ENCODE data around the gene UGT1A7. TPM values are rescaled to one million over a fixed set of nuclear protein-coding genes. Genes with fewer than 3 reads are reported as not detected.

The UGT1A7 gene
- total and polyA plus RNA-seq, 9 of the 15 experiments (the other 6 are each of a cell fraction or from before 2014, with no cell fraction given) = not detected

DNA sequence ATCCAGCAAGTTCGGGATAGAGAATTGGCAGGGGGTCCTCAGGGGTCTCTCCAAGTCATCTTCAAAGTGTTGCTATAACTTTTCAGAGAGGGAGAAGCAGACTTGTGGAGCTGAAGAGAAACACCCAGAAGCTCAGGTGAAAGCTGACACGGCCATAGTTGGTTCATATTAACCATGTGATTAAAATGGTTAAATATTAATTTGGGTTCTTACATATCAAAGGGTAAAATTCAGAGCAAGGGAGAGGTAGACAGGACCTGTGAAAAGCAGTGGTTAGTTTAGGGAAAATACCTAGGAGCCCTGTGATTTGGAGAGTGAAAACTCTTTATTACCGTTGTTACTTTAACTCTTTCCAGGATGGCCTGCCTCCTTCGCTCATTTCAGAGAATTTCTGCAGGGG lies 10.9 kb downstream of the UGT1A7 start, which contains the start of gene UGT1A6 (continued):
- no peak for TF ChIP-seq YBX1 (IDR thresholded peaks at IDR 0.05)
- TF ChIP-seq MAZ (CRISPR knock-in tag; conservative IDR thresholded peaks at IDR 0.05 in 1 of 2, IDR thresholded peaks at IDR 0.05 in 1 of 2) = no peak
- TF ChIP-seq HDAC3 (IDR thresholded peaks at IDR 0.05; ENCODE audit: borderline replicate concordance, partially characterized antibody) = no peak
- TF ChIP-seq RHOXF2B (CRISPR knock-in tag; conservative IDR thresholded peaks at IDR 0.05) = no peak
- no peak for TF ChIP-seq BCOR (IDR thresholded peaks at IDR 0.05)
- no peak for TF ChIP-seq ZNF445 (CRISPR knock-in tag; IDR thresholded peaks at IDR 0.05; ENCODE audit: low read depth)
- no peak for TF ChIP-seq NCOR1 (IDR thresholded peaks at IDR 0.05)
- TF ChIP-seq SP2 (IDR thresholded peaks at IDR 0.05; ENCODE audit: extremely low read depth, low read depth, low read length, poor library complexity, severe bottlenecking) = no peak
- no peak for TF ChIP-seq BMI1 (IDR thresholded peaks at IDR 0.05; ENCODE audit: low read length)
- TF ChIP-seq EP400 (IDR thresholded peaks at IDR 0.05) = no peak

GRCh38 chr2:233693963-233694362 lies 12.3 kb downstream of the UGT1A7 start:
- Histone ChIP-seq H3K4me3 (no peak overlapping the region), H2AFZ (ENCODE audit: low read depth, low read length) (no peak overlapping the region), H3K9ac (ENCODE audit: insufficient read depth in 1 of 2, low read depth in 2 of 2, low read length in 2 of 2) (no peak overlapping the region), H3K9me3 (replicated peaks; ENCODE audit: control insufficient read depth, insufficient read depth, low read depth, low read length) (no peaks in the 10 kb centered on the region), H3K36me3 (ENCODE audit: control insufficient read depth, insufficient read depth, low read length) (no peaks in the 10 kb centered on the region), H3K79me2 (ENCODE audit: control insufficient read depth, insufficient read depth, low read length) (no peaks in the 10 kb centered on the region), H4K20me1 (replicated peaks; ENCODE audit: control insufficient read depth, insufficient read depth, low read length) (no peaks in the 10 kb centered on the region), H3K4me1 (replicated peaks in 1 of 2; ENCODE audit: control insufficient read depth in 2 of 2, insufficient read depth in 2 of 2, low read length in 2 of 2) (no peaks in the 10 kb centered on the region; a peak in 1 of 5 replicates), H3K9me1 (ENCODE audit: control insufficient read depth, insufficient read depth, low read length) (no peaks in the 10 kb centered on the region), H3K27me3 (ENCODE audit: control insufficient read depth in 2 of 2, insufficient read depth in 2 of 2, low read length in 2 of 2) (peaks cover 0 to 8% of the 10 kb centered on the region in 2 experiments; a peak in 3 of 5 replicates), H3K4me2 (ENCODE audit: insufficient read depth, low read length) (no peak overlapping the region), H3K27ac (ENCODE audit: extremely low read depth, low read depth, low read length) (no peak overlapping the region)
- TF ChIP-seq ZBTB2 (IDR thresholded peaks at IDR 0.05) = no peak
- no peak for TF ChIP-seq HNRNPLL (IDR thresholded peaks at IDR 0.05; ENCODE audit: low read depth, low read length, poor library complexity, severe bottlenecking)
- TF ChIP-seq, protein P1, sequence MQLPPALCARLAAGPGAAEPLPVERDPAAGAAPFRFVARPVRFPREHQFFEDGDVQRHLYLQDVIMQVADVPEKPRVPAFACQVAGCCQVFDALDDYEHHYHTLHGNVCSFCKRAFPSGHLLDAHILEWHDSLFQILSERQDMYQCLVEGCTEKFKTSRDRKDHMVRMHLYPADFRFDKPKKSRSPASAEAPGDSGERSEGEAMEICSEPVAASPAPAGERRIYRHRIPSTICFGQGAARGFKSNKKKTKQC (CRISPR knock-in tag; IDR thresholded peaks at IDR 0.05) = no peak
- TF ChIP-seq POLR2G (IDR thresholded peaks at IDR 0.05; ENCODE audit: low read depth, low read length) = no peak
- no peak for TF ChIP-seq GABPB2 (CRISPR knock-in tag; conservative IDR thresholded peaks at IDR 0.05)
- no peak for TF ChIP-seq TCFL5 (CRISPR knock-in tag; conservative IDR thresholded peaks at IDR 0.05)
- no peak for TF ChIP-seq SRF (CRISPR knock-in tag; IDR thresholded peaks at IDR 0.05)
- TF ChIP-seq ZNF316 (IDR thresholded peaks at IDR 0.05) = no peak
- no peak for TF ChIP-seq ZBTB17 (CRISPR knock-in tag; IDR thresholded peaks at IDR 0.05)
- no peak for TF ChIP-seq ZNF431 (CRISPR knock-in tag; IDR thresholded peaks at IDR 0.05)
- TF ChIP-seq CREB1 (IDR thresholded peaks at IDR 0.05) = no peak
- TF ChIP-seq CREB1 (CRISPR knock-in tag; IDR thresholded peaks at IDR 0.05) = no peak
- no peak for TF ChIP-seq HEY1 (CRISPR knock-in tag; IDR thresholded peaks at IDR 0.05; ENCODE audit: borderline replicate concordance)
- TF ChIP-seq SETDB1 (IDR thresholded peaks at IDR 0.05; ENCODE audit: low read length) = no peak
- ChIA-PET POLR2A (no interaction called here), CTCF (ENCODE audit: low intra/inter-chr PET ratio) (interaction anchor here (0.6 kb wide), 1 partner anchor 1340 kb away, joined by 3 read pairs; no protein-coding TSS in a partner anchor)
- FAIRE-seq (no peak), DNase-seq (ENCODE audit: extremely low read depth in 1 of 4, low spot score in 3 of 4) (no peak), ATAC-seq (no peak)
- in situ Hi-C loops (cut with MboI) = no loop called here
- BruUV-seq (replicated peaks) = no TSS peak
- intact Hi-C loops (cut with micrococcal nuclease) = no loop called here
- 3% methylated on average over 6 of the region's 6 CpGs for WGBS (ENCODE audit: insufficient coverage, low coverage, missing lambda C conversion rate)
